T follicular helper cell (primary cell): Measurements from ENCODE around the gene C9orf78.
A peak's percentile ranks its signal among the peaks of the same experiment; 100 is the strongest.
"Not testable (repeated sequence)": the region's sequence is repeated elsewhere in the genome, so short reads cannot be mapped to it uniquely, and the experiment has no call there.

Experiments
- DNase-seq: peaks from one replicate; pipeline ENCODE4 v3.0.0-alpha.2; 2020; ENCODE audit warnings: low read depth

The C9orf78 gene

DNA sequence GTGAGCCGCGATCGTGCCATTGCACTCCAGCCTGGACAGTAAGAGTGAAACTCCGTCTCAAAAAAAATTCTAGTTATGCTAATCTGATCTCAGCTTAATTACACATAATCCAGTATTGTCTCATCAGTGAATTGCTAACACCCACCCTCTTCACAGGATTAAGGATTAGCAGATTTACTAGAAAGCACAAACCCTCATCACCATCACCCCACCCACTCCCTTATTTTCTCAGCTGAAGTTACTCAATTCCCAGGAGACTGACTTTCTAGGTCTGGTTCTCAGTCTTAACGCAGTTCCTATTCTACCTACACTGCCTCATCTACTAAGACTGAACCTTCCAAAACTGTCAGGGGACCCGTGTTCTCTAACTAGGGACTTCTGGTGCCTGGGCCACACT lies 23.1 kb downstream of the C9orf78 start:
- DNase-seq = no peak

GRCh38 chr9:129810788-129811187 lies 24.3 kb downstream of the C9orf78 start:
- no peak for DNase-seq

GRCh38 chr9:129810116-129810515 lies 25.0 kb downstream of the C9orf78 start:
- no peak for DNase-seq

DNA sequence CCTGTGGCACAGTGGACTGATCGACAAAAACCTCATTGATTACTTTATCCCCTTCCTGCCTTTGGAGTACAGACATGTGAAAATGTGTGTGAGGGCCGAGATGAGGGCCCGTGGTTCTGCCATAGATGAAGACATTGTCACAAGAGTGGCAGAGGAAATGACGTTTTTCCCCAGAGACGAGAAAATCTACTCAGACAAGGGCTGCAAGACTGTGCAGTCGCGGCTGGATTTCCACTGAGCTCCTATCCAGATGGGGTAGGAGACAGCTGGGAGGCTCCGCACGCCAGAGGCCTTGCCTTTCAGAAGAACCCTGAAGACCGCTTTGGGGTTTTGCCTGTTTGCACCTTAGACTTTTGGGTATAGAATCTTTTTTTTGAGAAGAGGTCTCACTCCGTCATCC lies 25.7 kb downstream of the C9orf78 start:
- DNase-seq = no peak

DNA sequence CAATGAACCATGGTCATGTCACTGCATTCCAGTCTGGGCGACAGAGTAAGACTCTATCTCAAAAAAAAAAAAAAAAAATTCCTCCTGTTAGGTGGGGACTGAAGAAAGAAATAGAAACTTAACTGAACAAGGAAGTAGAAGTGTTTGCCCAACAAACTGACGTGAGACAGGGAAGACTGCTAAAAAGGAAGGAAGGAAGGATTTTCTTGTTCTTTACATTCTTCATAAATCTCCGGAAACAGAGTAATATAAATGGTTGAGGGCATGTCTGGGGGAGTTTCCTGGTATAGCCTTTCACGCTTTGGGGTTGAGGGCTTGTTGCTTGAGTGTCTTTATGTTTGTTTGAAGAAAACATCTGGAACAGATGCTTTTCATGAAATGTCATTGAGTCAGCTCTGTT lies 29.0 kb downstream of the C9orf78 start:
- no peak for DNase-seq

DNA sequence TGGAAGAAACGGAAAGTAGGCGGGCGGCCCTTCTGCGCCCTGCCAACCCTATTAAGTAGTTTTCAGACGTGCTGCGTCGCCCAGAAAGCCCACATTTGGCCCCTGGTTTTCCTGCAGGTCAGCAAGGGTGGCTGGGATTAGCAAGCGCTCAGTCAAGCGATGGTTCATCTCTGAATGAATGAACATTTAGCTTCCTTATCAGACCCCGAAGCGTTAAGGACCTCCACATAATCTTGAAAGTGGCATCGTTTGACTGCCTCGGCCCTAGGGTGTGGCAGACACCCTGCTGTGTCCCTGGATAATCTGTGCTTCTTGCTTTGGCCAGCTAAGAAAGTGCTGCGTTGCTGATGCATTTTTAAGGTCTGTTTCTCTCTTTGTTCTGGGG lies 31.4 kb downstream of the C9orf78 start:
- no peak for DNase-seq

DNA sequence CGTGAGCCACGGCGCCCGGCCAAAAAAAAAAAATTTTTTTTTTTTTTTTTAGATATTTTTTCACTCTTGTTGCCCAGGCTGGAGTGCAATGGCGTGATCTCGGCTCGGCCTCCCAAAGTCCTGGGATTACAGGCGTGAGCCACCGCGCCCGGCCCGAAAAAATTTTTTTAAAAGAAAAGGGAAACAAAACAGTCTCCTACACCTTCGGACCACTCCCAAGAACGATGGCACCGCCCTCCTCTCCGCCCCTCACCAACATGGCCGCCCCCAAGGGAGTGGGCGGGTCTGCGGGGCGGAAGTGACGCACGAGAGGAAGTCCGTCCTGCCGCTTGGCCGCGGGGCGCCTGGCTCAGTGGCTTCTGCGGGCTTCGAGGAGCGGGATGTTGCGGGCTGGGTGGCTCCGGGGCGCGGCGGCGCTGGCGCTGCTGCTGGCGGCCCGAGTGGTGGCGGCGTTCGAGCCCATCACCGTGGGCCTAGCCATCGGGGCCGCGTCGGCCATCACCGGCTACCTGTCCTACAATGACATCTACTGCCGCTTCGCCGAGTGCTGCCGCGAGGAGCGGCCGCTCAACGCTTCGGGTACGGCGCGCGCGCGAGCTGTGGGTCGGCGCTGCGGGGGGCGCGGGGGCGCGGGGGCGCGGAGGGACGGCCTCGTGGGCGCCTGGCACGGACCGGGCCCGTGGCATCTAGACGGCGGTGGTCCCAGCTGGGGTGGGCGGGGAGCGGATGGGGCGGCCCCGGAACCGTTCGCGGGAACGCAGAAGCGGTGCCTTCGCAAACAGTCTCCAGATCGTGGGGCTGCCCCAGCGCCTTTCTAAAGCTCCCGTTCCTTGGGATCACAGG lies 32.0 kb downstream of the C9orf78 start, which contains the start of gene TOR1B:
TSS of gene TOR1B (plus strand) at position 352 of the 843 bp plus-strand sequence. CDS start at position 381, 29 bp downstream.
- peak; percentile 90 for DNase-seq

GRCh38 chr9:129801504-129801903 lies 33.6 kb downstream of the C9orf78 start:
- no peak for DNase-seq

DNA sequence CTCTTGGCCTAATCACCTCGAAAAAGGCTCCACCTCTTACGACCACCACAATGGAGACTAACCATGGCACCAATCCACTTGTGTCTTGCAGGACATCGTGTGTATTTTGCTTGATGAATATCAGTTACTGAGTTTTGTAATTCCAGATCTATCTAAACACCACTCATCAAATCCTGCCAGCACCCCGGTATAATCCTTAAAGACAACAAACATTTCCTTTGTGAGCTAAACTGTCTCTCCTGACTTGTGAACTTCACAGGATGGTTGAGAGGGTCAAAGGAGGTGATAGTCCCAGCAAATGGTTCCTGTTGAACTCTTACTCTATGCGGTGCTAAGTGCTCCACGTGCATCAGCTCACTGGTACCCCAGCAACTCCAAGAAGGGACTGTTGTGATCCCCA lies 36.1 kb downstream of the C9orf78 start:
- no peak for DNase-seq

- not testable (repeated sequence) for DNase-seq
Observed at GRCh38 chr9:129796029-129796428, 39.0 kb downstream of the C9orf78 start.

DNA sequence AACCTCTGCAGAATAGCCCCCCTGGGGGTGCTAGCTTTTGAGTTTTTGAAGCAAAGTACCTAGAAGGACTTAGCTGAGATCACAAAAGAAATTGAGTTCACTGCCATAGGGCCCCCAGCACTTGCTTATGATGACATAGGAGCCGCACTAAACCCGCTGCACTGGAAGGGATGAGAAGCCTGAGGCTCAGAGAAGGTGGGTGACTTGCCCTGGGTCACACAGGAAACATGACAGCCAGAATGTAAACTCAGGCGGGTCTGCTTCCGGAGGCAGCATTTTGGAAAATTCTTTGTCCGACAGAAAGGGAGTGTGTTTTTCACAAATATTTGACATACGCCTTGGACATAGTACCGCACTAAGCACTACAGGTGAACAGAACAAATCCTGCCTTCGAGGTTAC lies 40.5 kb downstream of the C9orf78 start:
- no peak for DNase-seq

- no peak for DNase-seq
Observed at GRCh38 chr9:129786481-129786880, 48.6 kb downstream of the C9orf78 start.

DNA sequence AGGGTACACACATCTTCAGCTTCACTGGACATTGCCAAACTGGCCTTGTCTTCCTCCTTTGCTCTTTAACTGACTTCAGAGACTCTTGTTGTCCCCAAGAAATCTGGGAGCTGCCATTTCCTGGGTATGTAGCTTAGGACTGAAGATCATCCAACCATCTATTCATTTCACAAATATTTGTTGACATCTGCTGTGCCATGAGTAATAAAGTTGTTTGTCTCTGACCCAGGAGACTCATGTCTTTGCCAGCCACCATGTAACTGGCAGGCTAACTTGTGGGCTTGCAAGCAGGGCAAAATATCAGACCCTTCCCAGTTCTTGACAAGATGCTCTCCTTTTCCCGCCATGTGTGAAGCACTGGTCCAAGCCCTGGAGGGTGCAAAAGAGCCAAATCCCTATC lies 49.2 kb downstream of the C9orf78 start:
- DNase-seq = no peak

DNA sequence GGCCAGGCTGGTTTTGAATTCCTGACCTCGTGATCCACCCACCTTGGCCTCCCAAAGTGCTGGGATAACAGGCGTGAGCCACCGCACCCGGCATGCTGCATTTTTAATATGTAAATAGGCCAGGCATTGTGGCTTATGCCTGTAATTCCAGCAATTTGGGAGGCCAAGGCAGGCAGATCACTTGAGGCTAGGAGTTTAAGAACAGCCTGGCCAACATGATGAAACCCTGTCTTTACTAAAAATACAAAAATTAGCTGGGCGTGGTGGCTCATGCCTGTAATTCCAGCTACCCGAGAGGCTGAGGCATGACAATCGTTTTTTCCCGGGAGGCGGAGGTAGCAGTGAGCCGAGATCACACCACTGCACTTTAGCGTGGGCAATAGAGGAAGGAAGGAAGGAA lies 50.1 kb downstream of the C9orf78 start:
- not testable (repeated sequence) for DNase-seq

DNA sequence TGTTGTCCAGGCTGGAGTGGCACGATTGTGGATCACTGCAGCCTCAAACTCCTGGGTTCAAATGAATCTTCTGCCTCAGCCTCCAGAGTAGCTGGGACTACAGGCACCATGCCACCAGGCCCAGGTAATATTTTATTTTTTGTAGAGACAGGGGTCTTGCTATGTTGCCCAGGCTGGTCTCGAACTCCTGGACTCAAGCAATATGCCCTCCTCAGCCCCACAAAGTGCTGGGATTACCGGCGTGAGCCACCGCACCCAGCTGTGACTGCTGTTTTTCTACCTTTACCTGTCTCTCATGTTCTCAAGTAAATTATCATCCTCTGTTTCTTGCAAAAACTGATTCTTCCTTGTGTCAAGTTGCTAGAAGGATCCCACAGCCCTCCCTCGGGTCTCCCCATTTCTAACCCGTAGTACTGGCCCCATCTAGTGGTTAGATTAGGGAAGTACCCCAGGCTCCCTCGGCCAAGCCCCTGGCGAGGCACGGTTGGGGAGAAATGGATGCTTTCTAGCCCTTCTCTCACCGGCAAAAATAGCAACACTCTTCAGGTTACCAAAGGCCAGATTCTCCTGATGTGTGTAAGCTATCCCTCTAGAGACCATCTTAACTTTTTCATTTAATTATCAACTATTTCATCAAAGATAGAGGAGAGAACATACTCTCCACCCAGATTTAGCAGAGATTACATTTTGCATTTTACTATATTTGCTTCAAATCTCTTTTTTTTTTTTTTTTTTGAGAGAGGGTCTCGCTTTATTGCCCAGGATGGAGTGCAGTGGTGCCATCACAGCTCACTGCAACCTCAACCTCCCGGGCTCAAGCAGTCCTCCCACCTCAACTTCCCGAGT lies 51.3 kb downstream of the C9orf78 start:
- DNase-seq = peak; percentile 55

GRCh38 chr9:129781981-129782380 lies 53.1 kb downstream of the C9orf78 start:
- no peak for DNase-seq

- no peak for DNase-seq
Observed at GRCh38 chr9:129781131-129781530, 53.9 kb downstream of the C9orf78 start.

DNA sequence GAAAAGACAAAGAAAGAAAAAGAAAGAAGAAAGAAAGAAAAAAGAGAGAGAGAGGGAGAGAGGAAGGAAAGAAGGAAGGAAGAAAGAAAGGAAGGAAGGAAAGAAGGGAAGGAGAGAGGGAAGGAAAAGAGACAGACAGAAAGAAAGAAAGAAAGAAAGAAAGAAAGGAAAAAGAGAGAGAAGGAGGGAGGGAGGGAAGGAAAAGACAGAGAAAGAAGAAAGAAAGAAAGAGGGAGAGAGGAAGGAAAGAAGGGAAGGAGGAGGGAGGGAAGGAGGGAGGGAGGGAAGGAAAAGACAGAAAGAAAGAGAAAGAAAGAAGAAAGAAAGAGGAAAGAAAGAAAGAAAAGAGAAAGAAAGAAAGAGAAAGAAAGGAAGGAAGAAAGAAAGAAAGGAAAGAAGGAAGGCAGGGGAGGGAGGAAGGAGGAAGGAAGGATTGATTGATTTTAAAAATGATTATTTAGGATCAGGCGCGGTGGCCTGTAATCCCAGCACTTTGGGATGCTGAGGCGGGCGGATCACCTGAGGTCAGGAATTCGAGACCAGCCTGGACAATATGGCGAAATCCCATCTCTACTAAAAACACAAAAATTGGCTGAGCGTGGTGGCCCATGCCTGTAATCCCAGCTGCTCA lies 55.4 kb downstream of the C9orf78 start:
- DNase-seq = no peak

DNA sequence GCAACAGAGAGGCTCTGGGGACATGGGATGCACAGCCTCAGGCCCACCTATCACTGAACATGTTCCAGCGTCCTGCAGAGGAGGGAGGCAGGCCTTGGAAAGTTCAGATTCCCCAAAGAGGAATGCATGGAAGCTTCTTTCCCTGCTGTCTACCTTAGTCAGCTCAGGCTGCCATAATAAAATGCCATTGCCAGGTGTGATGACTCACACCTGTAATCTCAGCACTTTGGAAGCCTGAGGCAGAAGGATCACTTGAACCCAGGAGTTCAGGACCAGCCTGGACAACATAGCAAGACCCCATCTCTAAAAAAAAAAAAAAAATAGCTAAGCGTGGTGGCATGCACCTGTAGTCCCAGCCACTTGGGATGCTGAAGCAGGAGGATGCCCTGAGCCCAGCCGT lies 56.6 kb downstream of the C9orf78 start:
- DNase-seq = no peak

- DNase-seq = no peak
Observed at GRCh38 chr9:129777769-129778130, 57.3 kb downstream of the C9orf78 start.
